Hair follicle dermal papilla cell (primary cell): ENCODE data around the gene SUPT7L. TPM values are rescaled to one million over a fixed set of nuclear protein-coding genes. Genes with fewer than 3 reads are reported as not detected.

Experiments
- small RNA-seq: library from RNA; depleted of rRNA; stranded (forward); fragments of <200 nt; gene quantifications from one replicate; pipeline ENCODE3, GENCODE V24; 2012
- total RNA-seq: library from RNA; depleted of rRNA; stranded (reverse); fragments of >200 nt; gene quantifications from 2 replicates; pipeline ENCODE4 v1.2.3, GENCODE V29; 2012

The SUPT7L gene
- 28.5 and 43.3 TPM in 2 replicates for total RNA-seq

GRCh38 chr2:27663285-27664153 lies at the start of gene SUPT7L, which contains the start of gene SLC4A1AP:
SUPT7L (minus strand) TSS chr2:27663614; CDS start chr2:27662192, 1,422 bp downstream.
SLC4A1AP (plus strand) TSS chr2:27663889; CDS start chr2:27663915, 26 bp downstream.

GRCh38 chr2:27628767-27629709 lies 34.4 kb downstream of the SUPT7L start, which contains the start of the genes CCDC121 and GPN1:
CCDC121 (minus strand) TSS chr2:27629012; CDS start chr2:27627799, 1,213 bp downstream.
GPN1 (plus strand) TSS chr2:27629050; CDS start chr2:27629059, 9 bp downstream.

Small RNA genes lying within 50 kb of the gene (small RNA-seq; reads per million reads assigned to genes)
- gene RF00340, result not detected

Other genes with a start within 250 kb of the SUPT7L start
- 119 and 130 TPM in 2 replicates for gene NRBP1, start 235.0 kb downstream of the SUPT7L start, total RNA-seq
- 0.32 TPM in 1 of 2 replicates, not detected in the other for gene KRTCAP3, start 221.2 kb downstream of the SUPT7L start, total RNA-seq
- gene IFT172, start 173.9 kb downstream of the SUPT7L start, total RNA-seq, result 21.6 and 32.0 TPM in 2 replicates
- 13.1 and 17.1 TPM in 2 replicates for gene FNDC4, start 168.4 kb downstream of the SUPT7L start, total RNA-seq
- 0.32 and 0.36 TPM in 2 replicates for gene GCKR, start 166.8 kb downstream of the SUPT7L start, total RNA-seq
- 34.4 and 38.7 TPM in 2 replicates for gene ZNF512, start 80.6 kb downstream of the SUPT7L start, total RNA-seq
- 0.81 and 0.85 TPM in 2 replicates for gene CCDC121, start 34.6 kb downstream of the SUPT7L start, total RNA-seq
- 26.1 and 27.6 TPM in 2 replicates for gene GPN1, start 34.6 kb downstream of the SUPT7L start, total RNA-seq
- 25.6 and 26.0 TPM in 2 replicates for gene SLC4A1AP, start 275 bp upstream of the SUPT7L start, total RNA-seq
- 28.9 and 39.0 TPM in 2 replicates for gene MRPL33, start 108.1 kb upstream of the SUPT7L start, total RNA-seq
- 1.3 TPM in 2 replicates for gene RBKS, start 226.8 kb upstream of the SUPT7L start, total RNA-seq
- 32.3 and 38.9 TPM in 2 replicates for gene BABAM2, start 227.1 kb upstream of the SUPT7L start, total RNA-seq